Loucy (cell line): ENCODE results near the gene PPP3CA.

Experiments
- CTCF ChIP-seq: fragments of 200-600 bp; sonication (generic); conservative IDR thresholded peaks from 2 replicates; pipeline ENCODE4 v1.5.1; 2014; ENCODE audit warnings: mild to moderate bottlenecking, antibody characterized with exemption, low read length
- EZH2phosphoT487 ChIP-seq: fragments of 200-600 bp; IDR thresholded peaks from 2 replicates; pipeline ENCODE4 v1.6.1; 2018; ENCODE audit warnings: antibody characterized with exemption, mild to moderate bottlenecking, moderate library complexity, borderline replicate concordance

DNA sequence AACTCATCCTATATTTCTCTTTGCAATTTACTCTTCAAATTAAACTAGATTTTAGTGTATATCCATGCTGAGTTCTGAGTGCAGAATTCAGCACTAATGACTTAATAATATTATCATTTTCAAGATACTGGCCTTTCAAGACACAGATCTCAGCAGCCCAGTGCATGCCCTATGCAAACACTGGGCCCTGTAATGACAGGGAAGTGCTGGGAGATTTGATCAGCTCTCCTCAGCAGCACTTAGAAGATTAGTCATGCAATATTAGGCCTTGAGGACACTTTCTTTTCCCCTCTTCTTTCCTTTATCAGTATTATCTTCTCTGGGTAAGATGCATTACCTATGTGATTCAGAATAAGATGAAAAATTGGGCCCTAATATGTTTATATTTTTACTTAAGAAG, 207.1 kb downstream of the PPP3CA start:
- TF ChIP-seq CTCF (no peak), EZH2phosphoT487 (no peak)
